HL-60 (cell line): ENCODE measurements around the gene ARRB1.

Experiments used
- DNase-seq, 2 experiments: peaks; one replicate each; pipeline ENCODE4 v3.0.0-alpha.2; 2010 to 2020; ENCODE audit warnings: low read depth in 1 of 2, low spot score in 1 of 2
- H3K27ac ChIP-seq: fragments of 250-450 bp; sonication (Bioruptor Pico); replicated peaks from 2 replicates; pipeline ENCODE4 v1.5.1; 2020; ENCODE audit warnings: mild to moderate bottlenecking, moderate library complexity
- H3K27me3 ChIP-seq: fragments of 250-450 bp; sonication (Bioruptor Pico); 2 replicates; pipeline ENCODE4 v1.5.1; 2021; ENCODE audit warnings: mild to moderate bottlenecking, moderate library complexity; ENCODE audit not compliant: insufficient read depth, poor library complexity, severe bottlenecking
- H3K4me3 ChIP-seq: replicated peaks from 2 replicates; pipeline ENCODE4 v1.5.1; 2011; ENCODE audit warnings: mild to moderate bottlenecking, control low read depth, low read length; ENCODE audit not compliant: insufficient read depth
- GABPA ChIP-seq: IDR thresholded peaks from 2 replicates; pipeline ENCODE4 v1.6.1; 2012; ENCODE audit warnings: low read depth
- POLR2AphosphoS5 ChIP-seq: IDR thresholded peaks from 2 replicates; pipeline ENCODE4 v1.6.1; 2012; ENCODE audit warnings: low read depth
- SPI1 ChIP-seq: IDR thresholded peaks from 2 replicates; pipeline ENCODE4 v1.6.1; 2012; ENCODE audit warnings: low read depth, mild to moderate bottlenecking, borderline replicate concordance
- TF ChIP-seq, protein P1 (sequence below): IDR thresholded peaks from 2 replicates; pipeline ENCODE4 v1.6.1; 2012; ENCODE audit warnings: low read depth; ENCODE audit not compliant: insufficient replicate concordance
- TF ChIP-seq, protein P2 (sequence below): IDR thresholded peaks from one replicate; pipeline ENCODE4 v1.5.1; 2011; ENCODE audit warnings: low read length, control low read depth, inconsistent platforms; ENCODE audit not compliant: insufficient read depth

ARRB1 gene

GRCh38 chr11:75302371-75302770 lies 49.1 kb downstream of the ARRB1 start:
- TF ChIP-seq, protein P1, sequence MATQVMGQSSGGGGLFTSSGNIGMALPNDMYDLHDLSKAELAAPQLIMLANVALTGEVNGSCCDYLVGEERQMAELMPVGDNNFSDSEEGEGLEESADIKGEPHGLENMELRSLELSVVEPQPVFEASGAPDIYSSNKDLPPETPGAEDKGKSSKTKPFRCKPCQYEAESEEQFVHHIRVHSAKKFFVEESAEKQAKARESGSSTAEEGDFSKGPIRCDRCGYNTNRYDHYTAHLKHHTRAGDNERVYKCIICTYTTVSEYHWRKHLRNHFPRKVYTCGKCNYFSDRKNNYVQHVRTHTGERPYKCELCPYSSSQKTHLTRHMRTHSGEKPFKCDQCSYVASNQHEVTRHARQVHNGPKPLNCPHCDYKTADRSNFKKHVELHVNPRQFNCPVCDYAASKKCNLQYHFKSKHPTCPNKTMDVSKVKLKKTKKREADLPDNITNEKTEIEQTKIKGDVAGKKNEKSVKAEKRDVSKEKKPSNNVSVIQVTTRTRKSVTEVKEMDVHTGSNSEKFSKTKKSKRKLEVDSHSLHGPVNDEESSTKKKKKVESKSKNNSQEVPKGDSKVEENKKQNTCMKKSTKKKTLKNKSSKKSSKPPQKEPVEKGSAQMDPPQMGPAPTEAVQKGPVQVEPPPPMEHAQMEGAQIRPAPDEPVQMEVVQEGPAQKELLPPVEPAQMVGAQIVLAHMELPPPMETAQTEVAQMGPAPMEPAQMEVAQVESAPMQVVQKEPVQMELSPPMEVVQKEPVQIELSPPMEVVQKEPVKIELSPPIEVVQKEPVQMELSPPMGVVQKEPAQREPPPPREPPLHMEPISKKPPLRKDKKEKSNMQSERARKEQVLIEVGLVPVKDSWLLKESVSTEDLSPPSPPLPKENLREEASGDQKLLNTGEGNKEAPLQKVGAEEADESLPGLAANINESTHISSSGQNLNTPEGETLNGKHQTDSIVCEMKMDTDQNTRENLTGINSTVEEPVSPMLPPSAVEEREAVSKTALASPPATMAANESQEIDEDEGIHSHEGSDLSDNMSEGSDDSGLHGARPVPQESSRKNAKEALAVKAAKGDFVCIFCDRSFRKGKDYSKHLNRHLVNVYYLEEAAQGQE, result no peak
- no peak for TF ChIP-seq SPI1
- TF ChIP-seq, protein P2, sequence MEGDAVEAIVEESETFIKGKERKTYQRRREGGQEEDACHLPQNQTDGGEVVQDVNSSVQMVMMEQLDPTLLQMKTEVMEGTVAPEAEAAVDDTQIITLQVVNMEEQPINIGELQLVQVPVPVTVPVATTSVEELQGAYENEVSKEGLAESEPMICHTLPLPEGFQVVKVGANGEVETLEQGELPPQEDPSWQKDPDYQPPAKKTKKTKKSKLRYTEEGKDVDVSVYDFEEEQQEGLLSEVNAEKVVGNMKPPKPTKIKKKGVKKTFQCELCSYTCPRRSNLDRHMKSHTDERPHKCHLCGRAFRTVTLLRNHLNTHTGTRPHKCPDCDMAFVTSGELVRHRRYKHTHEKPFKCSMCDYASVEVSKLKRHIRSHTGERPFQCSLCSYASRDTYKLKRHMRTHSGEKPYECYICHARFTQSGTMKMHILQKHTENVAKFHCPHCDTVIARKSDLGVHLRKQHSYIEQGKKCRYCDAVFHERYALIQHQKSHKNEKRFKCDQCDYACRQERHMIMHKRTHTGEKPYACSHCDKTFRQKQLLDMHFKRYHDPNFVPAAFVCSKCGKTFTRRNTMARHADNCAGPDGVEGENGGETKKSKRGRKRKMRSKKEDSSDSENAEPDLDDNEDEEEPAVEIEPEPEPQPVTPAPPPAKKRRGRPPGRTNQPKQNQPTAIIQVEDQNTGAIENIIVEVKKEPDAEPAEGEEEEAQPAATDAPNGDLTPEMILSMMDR, result no peak
- Histone ChIP-seq H3K4me3 (no peak overlapping the region), H3K27me3 (no peaks in the 10 kb centered on the region), H3K27ac (no peak overlapping the region)
- DNase-seq, result no peak

DNA sequence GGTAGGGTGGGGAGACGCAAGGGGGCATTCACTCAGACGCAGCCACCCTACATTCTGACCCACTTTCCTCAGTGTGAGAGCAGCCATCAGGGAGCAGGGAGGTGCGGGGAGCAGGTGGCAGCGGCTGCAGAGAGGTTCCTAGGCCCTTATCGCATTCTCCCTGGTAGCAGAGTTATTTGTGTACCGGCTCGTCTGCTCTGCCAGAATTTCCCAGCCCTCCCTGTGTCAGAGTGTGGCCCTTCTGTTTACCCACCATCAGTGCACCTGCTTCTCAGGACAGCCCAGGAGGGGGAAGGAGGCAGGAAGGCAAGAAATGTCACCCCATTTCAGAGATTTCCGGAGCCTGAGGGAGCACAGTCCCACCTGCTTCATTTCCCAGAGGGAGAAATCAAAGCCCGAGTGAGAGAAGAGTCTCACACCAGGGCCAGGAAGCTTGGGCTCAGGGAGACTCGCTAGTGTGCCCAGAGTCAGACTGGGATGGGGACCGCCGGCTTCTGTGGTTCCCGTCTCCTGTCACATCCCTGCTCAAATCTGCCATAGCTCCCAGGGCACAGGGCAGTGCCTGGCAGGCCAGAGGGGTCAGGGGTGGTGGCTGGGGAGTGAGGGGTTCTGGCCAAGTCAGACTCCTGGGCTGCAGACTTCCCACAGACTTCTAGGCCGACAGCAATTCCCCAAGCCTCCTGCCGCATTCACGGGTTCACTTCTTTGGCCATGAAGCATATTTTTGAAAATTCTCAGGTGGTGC lies 49.7 kb downstream of the ARRB1 start:
- H3K4me3 ChIP-seq, result no peak overlapping the region
- no peak overlapping the region for H3K27ac ChIP-seq
- no peak for DNase-seq
- TF ChIP-seq GABPA, result no peak
- TF ChIP-seq SPI1, result no peak
- TF ChIP-seq, protein P2, result no peak
- TF ChIP-seq, protein P1, result no peak
- TF ChIP-seq POLR2AphosphoS5, result no peak
- no peaks in the 10 kb centered on the region for H3K27me3 ChIP-seq

- TF ChIP-seq POLR2AphosphoS5, result no peak
- TF ChIP-seq, protein P2, result no peak
- TF ChIP-seq, protein P1, result no peak
- no peak for TF ChIP-seq SPI1
- TF ChIP-seq GABPA, result no peak
- Histone ChIP-seq H3K4me3 (no peak overlapping the region), H3K27me3 (no peaks in the 10 kb centered on the region), H3K27ac (no peak overlapping the region)
- no peak for DNase-seq
These were observed 50.3 kb downstream of the ARRB1 start for GRCh38 chr11:75301131-75301530.
